A673 (cell line): ENCODE data around the gene TCTN1. TPM values are rescaled to one million over a fixed set of nuclear protein-coding genes. Genes with fewer than 3 reads are reported as not detected.
A peak's percentile ranks its signal among the peaks of the same experiment; 100 is the strongest.

Experiments used
- BruUV-seq: library from RNA; stranded (reverse); fragments of 400-500 nt; replicated peaks from 2 replicates; lab custom pipeline; 2021; lab: Mats Ljungman, UMichigan
- CTCF ChIA-PET: fragments of 300-600 bp; sonication (Branson Sonifier 250); formaldehyde crosslinking; loops from one replicate; lab custom pipeline; 2022; ENCODE audit warnings: antibody characterized with exemption; lab: Charles Lee
- POLR2A ChIA-PET: fragments of 300-600 bp; sonication (Branson Sonifier 250); formaldehyde crosslinking; loops from one replicate; lab custom pipeline; 2022; ENCODE audit warnings: antibody characterized with exemption; ENCODE audit not compliant: low non-redundant PET; lab: Charles Lee
- DNase-seq: peaks from one replicate; pipeline ENCODE4 v3.0.0-alpha.2; 2015; ENCODE audit warnings: low spot score
- H3K27ac ChIP-seq: fragments of 200-600 bp; sonication (generic); 2 replicates; pipeline ENCODE4 v1.5.1; 2016; ENCODE audit warnings: mixed run types, low read depth, mild to moderate bottlenecking, mixed read lengths, antibody characterized with exemption, low read length; ENCODE audit not compliant: poor library complexity, severe bottlenecking
- H3K27me3 ChIP-seq: fragments of 200-600 bp; sonication (generic); replicated peaks from 2 replicates; pipeline ENCODE4 v1.6.1; 2017; ENCODE audit warnings: mixed run types, low read depth, mild to moderate bottlenecking, mixed read lengths, antibody characterized with exemption, low read length; ENCODE audit not compliant: insufficient read depth, poor library complexity
- H3K36me3 ChIP-seq: fragments of 200-600 bp; sonication (generic); 2 replicates; pipeline ENCODE4 v1.6.1; 2016; ENCODE audit warnings: mixed run types, mild to moderate bottlenecking, mixed read lengths, antibody characterized with exemption, low read length; ENCODE audit not compliant: insufficient read depth, poor library complexity, severe bottlenecking
- H3K4me1 ChIP-seq: fragments of 200-600 bp; sonication (generic); 2 replicates; pipeline ENCODE4 v1.6.1; 2017; ENCODE audit warnings: mixed run types, mild to moderate bottlenecking, mixed read lengths, antibody characterized with exemption, low read length; ENCODE audit not compliant: insufficient read depth, poor library complexity, severe bottlenecking
- H3K4me3 ChIP-seq: fragments of 200-600 bp; sonication (generic); 2 replicates; pipeline ENCODE4 v1.5.1; 2016; ENCODE audit warnings: low read depth, mixed run types, mild to moderate bottlenecking, mixed read lengths, low read length; ENCODE audit not compliant: poor library complexity, severe bottlenecking
- H3K9me3 ChIP-seq: fragments of 200-600 bp; sonication (generic); 2 replicates; pipeline ENCODE4 v1.6.1; 2016; ENCODE audit warnings: mixed run types, low read depth, mild to moderate bottlenecking, mixed read lengths, antibody characterized with exemption, low read length; ENCODE audit not compliant: poor library complexity, severe bottlenecking
- EZH2 ChIP-seq: fragments of 200-600 bp; sonication (generic); IDR thresholded peaks from 2 replicates; pipeline ENCODE4 v1.6.1; 2017; ENCODE audit warnings: borderline replicate concordance, low read depth, mild to moderate bottlenecking, mixed read lengths, antibody characterized with exemption, low read length; ENCODE audit not compliant: poor library complexity, severe bottlenecking
- intact Hi-C: fragments of 100-400 bp; cut with micrococcal nuclease; formaldehyde crosslinking; loops from one replicate; pipeline ENCODE4 v1.10.0; 2022; ENCODE audit not compliant: unreplicated experiment
- total RNA-seq: library from RNA; stranded (reverse); gene quantifications from 2 replicates; pipeline ENCODE4 v1.2.3, GENCODE V29; 2021
- TF ChIP-seq, protein P1 (sequence below): fragments of 300-800, 200-600 bp; sonication (generic); conservative IDR thresholded peaks from 2 replicates; pipeline ENCODE4 v1.5.1; 2017; ENCODE audit warnings: low read depth, mild to moderate bottlenecking, antibody characterized with exemption, low read length, moderate library complexity, mixed read lengths

The TCTN1 gene
- total RNA-seq, 1 experiment from 2014 or later, result 38.8 TPM

GRCh38 chr12:110606253-110606611, 7.7 kb upstream of the TCTN1 start:
- DNase-seq, result no peak
- no peaks in the 10 kb centered on the region for H3K36me3 ChIP-seq
- no peaks in the 10 kb centered on the region for H3K27me3 ChIP-seq
- TF ChIP-seq, protein P1, sequence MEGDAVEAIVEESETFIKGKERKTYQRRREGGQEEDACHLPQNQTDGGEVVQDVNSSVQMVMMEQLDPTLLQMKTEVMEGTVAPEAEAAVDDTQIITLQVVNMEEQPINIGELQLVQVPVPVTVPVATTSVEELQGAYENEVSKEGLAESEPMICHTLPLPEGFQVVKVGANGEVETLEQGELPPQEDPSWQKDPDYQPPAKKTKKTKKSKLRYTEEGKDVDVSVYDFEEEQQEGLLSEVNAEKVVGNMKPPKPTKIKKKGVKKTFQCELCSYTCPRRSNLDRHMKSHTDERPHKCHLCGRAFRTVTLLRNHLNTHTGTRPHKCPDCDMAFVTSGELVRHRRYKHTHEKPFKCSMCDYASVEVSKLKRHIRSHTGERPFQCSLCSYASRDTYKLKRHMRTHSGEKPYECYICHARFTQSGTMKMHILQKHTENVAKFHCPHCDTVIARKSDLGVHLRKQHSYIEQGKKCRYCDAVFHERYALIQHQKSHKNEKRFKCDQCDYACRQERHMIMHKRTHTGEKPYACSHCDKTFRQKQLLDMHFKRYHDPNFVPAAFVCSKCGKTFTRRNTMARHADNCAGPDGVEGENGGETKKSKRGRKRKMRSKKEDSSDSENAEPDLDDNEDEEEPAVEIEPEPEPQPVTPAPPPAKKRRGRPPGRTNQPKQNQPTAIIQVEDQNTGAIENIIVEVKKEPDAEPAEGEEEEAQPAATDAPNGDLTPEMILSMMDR, result no peak
- TF ChIP-seq EZH2, result no peak
- intact Hi-C loops, result no loop called here
- H3K4me3 ChIP-seq, result no peak overlapping the region
- no peak overlapping the region for H3K27ac ChIP-seq
- no peaks in the 10 kb centered on the region for H3K4me1 ChIP-seq
- BruUV-seq, result no TSS peak
- H3K9me3 ChIP-seq, result no peaks in the 10 kb centered on the region
- CTCF ChIA-PET, result interaction anchor here (0.6 to 0.7 kb wide), 2 partner anchors 246 to 394 kb away, joined by 5 read pairs; no protein-coding TSS in a partner anchor
- POLR2A ChIA-PET, result no interaction called here

DNA sequence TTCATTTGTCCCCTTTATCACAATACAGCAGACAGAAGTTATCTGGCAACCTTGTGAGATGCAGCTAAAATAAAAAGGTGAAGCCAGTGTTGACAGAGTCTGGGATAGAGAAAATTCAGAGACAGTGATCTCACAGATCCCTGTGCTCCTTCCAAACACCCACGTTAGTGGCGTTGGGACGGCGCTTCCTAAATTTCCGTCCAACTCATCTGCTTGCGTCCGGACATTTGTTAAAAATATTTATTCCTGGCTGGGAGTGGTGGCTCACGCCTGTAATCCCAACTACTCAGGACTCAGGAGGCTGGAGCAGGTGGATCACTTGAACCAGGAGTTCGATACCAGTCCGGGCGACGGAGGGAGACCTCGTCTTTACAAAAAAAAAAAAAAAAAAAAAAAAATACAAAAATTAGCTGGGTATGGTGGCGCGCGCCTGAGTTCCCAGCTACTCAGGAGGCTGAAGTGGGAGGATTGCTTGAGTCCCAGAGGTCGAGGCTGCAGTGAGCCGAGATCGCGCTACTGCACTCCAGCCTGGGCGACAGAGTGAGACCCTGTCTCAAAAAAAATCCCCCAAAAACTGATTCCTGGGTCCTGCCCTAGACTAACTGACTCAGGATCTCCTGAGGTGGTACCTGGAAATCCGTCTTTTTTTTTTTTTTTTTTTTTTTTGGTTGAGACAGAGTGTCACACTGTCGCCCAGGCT, 708 bp upstream of the TCTN1 start:
- Histone ChIP-seq H3K27me3 (no peaks in the 10 kb centered on the region), H3K4me1 (no peaks in the 10 kb centered on the region), H3K36me3 (no peaks in the 10 kb centered on the region), H3K27ac (peak overlapping the region; percentile 66), H3K4me3 (peak overlapping the region; percentile 73), H3K9me3 (no peaks in the 10 kb centered on the region)
- intact Hi-C loops, result loop anchor here (5.0 to 10.0 kb wide), 3 partner anchors 82 to 274 kb away; no protein-coding TSS in a partner anchor
- CTCF ChIA-PET, result interaction anchor here (0.9 kb wide), 1 partner anchor 12 kb away, joined by 4 read pairs; no protein-coding TSS in a partner anchor
- POLR2A ChIA-PET, result no interaction called here
- BruUV-seq, result no TSS peak
- TF ChIP-seq EZH2, result no peak
- TF ChIP-seq, protein P1, result no peak
- no peak for DNase-seq

GRCh38 chr12:110615171-110615570, 1.2 kb downstream of the TCTN1 start:
- no peak for TF ChIP-seq EZH2
- TF ChIP-seq, protein P1, result no peak
- ChIA-PET POLR2A (no interaction called here), CTCF (no interaction called here)
- no peak overlapping the region for H3K27ac ChIP-seq
- no peak for DNase-seq
- H3K9me3 ChIP-seq, result no peaks in the 10 kb centered on the region
- peaks cover 5% of the 10 kb centered on the region for H3K4me1 ChIP-seq
- H3K36me3 ChIP-seq, result no peaks in the 10 kb centered on the region
- BruUV-seq, result no TSS peak
- intact Hi-C loops, result loop anchor here (10.0 kb wide), 1 partner anchor 80 kb away; no protein-coding TSS in a partner anchor
- H3K27me3 ChIP-seq, result no peaks in the 10 kb centered on the region
- no peak overlapping the region for H3K4me3 ChIP-seq
